ENCODE results near the gene TSPAN12.

The TSPAN12 gene

GRCh38 chr7:120874016-120874415 lies 16.1 kb upstream of the TSPAN12 start:
- no peak for DNase-seq (ENCODE audit: low spot score)
- in situ Hi-C loops (cut with MboI; ENCODE audit: low pct_unique_long_range_greater_than_20kb, low sequenced_read_pairs, unreplicated experiment) = no loop called here
- TF ChIP-seq, protein P1, sequence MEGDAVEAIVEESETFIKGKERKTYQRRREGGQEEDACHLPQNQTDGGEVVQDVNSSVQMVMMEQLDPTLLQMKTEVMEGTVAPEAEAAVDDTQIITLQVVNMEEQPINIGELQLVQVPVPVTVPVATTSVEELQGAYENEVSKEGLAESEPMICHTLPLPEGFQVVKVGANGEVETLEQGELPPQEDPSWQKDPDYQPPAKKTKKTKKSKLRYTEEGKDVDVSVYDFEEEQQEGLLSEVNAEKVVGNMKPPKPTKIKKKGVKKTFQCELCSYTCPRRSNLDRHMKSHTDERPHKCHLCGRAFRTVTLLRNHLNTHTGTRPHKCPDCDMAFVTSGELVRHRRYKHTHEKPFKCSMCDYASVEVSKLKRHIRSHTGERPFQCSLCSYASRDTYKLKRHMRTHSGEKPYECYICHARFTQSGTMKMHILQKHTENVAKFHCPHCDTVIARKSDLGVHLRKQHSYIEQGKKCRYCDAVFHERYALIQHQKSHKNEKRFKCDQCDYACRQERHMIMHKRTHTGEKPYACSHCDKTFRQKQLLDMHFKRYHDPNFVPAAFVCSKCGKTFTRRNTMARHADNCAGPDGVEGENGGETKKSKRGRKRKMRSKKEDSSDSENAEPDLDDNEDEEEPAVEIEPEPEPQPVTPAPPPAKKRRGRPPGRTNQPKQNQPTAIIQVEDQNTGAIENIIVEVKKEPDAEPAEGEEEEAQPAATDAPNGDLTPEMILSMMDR (IDR thresholded peaks at IDR 0.05; ENCODE audit: extremely low read depth, insufficient read depth, missing control alignments) = no peak

GRCh38 chr7:120873401-120873800 lies 15.5 kb upstream of the TSPAN12 start:
- TF ChIP-seq, protein P1 (IDR thresholded peaks at IDR 0.05; ENCODE audit: extremely low read depth, insufficient read depth, missing control alignments) = no peak
- in situ Hi-C loops (cut with MboI; ENCODE audit: low pct_unique_long_range_greater_than_20kb, low sequenced_read_pairs, unreplicated experiment) = no loop called here
- DNase-seq (ENCODE audit: low spot score) = no peak

DNA sequence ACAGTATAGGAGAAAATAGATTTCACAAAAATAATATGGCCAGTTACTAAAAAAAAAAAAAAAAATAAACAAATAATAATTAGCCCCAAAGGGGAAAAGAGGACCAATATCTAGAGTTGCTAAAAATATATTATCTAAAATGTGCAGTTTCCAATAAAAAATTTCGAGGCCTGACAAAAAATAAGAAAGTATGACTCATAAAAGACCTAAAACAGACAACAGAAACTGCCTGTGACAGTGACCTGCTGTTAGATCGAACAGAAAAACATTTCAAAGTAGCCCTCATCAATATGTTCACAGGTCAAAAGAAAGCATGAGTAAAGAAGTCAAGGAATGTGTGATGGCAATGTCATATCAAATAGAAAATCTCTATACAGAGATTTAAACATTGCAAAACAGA lies 11.8 kb upstream of the TSPAN12 start:
- DNase-seq (ENCODE audit: low spot score) = no peak
- TF ChIP-seq, protein P1 (IDR thresholded peaks at IDR 0.05; ENCODE audit: extremely low read depth, insufficient read depth, missing control alignments) = no peak
- in situ Hi-C loops (cut with MboI; ENCODE audit: low pct_unique_long_range_greater_than_20kb, low sequenced_read_pairs, unreplicated experiment) = loop anchor here (10.0 kb wide), 1 partner anchor 65 kb away; no protein-coding TSS in a partner anchor

- in situ Hi-C loops (cut with MboI; ENCODE audit: low pct_unique_long_range_greater_than_20kb, low sequenced_read_pairs, unreplicated experiment) = loop anchor here (10.0 kb wide), 1 partner anchor 63 kb away; no protein-coding TSS in a partner anchor
- TF ChIP-seq, protein P1 (IDR thresholded peaks at IDR 0.05; ENCODE audit: extremely low read depth, insufficient read depth, missing control alignments) = no peak
- no peak for DNase-seq (ENCODE audit: low spot score)
These were observed 10.0 kb upstream of the TSPAN12 start for GRCh38 chr7:120867932-120868331.

DNA sequence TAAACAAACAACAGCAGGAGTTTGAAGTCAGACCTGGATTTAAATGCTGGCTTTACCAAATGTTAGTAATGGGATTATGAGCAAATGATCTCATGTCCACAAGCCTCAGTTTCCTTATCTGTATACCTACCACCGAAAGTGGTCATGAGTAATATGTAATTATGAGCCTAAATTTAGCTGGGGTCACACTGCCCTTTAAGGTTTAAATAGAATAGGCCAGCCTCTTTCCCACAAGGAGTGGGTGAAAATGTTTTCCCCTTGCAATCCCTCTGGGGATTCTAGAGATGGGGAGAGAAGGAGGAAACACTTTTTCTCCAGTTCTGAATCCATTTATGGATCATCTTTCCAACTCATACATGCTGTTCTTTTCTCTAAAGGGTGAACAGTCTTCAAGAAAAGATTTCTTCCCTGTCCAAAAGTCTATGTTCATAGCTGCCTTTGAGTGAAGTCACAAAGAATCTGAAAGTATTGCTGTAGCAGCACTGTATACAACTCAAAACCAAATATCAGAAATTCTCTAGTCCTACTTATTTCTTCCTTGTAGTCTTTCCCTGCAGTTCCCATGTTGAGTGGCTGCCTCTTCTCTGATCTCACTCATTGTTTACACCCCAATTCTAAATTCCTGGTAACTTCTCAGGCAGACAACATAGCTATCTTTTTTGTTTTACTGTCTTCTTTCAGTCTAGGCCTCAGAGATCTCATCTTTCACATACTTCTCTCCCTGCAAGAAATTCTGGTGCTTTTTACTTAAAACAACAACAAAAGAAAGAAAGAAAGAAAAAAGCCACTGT lies 7.4 kb upstream of the TSPAN12 start:
- in situ Hi-C loops (cut with MboI; ENCODE audit: low pct_unique_long_range_greater_than_20kb, low sequenced_read_pairs, unreplicated experiment) = loop anchor here (10.0 kb wide), 1 partner anchor 61 kb away; no protein-coding TSS in a partner anchor
- TF ChIP-seq, protein P1 (IDR thresholded peaks at IDR 0.05; ENCODE audit: extremely low read depth, insufficient read depth, missing control alignments) = no peak
- DNase-seq (ENCODE audit: low spot score) = no peak

DNA sequence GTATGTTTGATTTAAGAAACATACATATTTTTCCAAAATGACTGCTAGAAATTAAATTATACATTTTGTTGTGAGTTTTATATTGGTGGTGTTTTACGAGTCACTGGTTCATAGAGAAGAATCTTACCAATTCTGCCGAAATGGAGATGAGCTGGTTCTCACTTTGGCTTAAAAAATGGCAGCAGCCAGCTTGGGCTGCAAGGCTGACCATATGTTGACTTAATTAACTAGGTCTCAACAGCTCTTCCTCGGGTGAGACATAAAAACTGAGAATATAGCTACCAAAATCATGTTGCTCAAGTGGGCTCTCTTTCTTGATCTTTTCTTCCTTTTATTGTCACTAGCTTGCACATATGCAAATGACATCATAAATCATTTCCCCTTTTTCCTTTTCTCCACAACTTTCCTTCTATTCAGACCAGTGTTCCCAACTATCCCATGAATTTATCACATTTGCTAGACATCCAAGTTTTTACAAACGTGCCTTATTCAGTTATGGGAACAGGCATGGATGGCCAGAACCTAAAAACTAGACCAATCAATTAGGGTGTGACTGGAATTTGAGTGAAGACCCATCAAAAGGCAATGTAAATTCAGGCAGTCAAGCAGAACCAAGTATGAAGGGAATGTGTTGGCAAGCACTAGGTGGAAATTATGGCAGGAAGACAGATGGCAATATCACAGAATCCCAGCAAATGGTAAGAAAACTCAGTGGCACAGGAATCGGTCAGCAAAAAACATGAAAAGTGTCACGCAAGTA lies 6.4 kb upstream of the TSPAN12 start:
- DNase-seq (ENCODE audit: low spot score) = no peak
- in situ Hi-C loops (cut with MboI; ENCODE audit: low pct_unique_long_range_greater_than_20kb, low sequenced_read_pairs, unreplicated experiment) = loop anchor here (10.0 kb wide), 1 partner anchor 60 kb away; no protein-coding TSS in a partner anchor
- TF ChIP-seq, protein P1 (IDR thresholded peaks at IDR 0.05; ENCODE audit: extremely low read depth, insufficient read depth, missing control alignments) = no peak

Measured in GM13977 (cell line).